Mucosa of rectum (tissue), 2 donors: ENCODE data around the gene CXCL6.

Experiments
- H3K27ac ChIP-seq, 2 donors: one replicate each; pipeline ENCODE4 v1.7.0; 2013; ENCODE audit warnings: inconsistent platforms in 2 of 2, low read depth in 2 of 2, low read length in 2 of 2
- H3K27me3 ChIP-seq, 2 donors: one replicate each; pipeline ENCODE4 v1.7.0; 2013; ENCODE audit warnings: low read length in 2 of 2; ENCODE audit not compliant: control insufficient read depth in 2 of 2, insufficient read depth in 2 of 2
- H3K36me3 ChIP-seq, 2 donors: one replicate each; pipeline ENCODE4 v1.7.0; 2013; ENCODE audit warnings: low read length in 2 of 2; ENCODE audit not compliant: control insufficient read depth in 2 of 2, insufficient read depth in 2 of 2
- H3K4me1 ChIP-seq, 2 donors: one replicate each; pipeline ENCODE4 v1.7.0; 2013; ENCODE audit warnings: low read length in 2 of 2, mild to moderate bottlenecking in 1 of 2; ENCODE audit not compliant: control insufficient read depth in 2 of 2, insufficient read depth in 2 of 2
- H3K4me3 ChIP-seq, 2 donors: one replicate each; pipeline ENCODE4 v1.7.0; 2013; ENCODE audit warnings: low read length in 2 of 2
- H3K9ac ChIP-seq, 2 donors: one replicate each; pipeline ENCODE4 v1.7.0; 2013; ENCODE audit warnings: low read length in 2 of 2, low read depth in 1 of 2, mild to moderate bottlenecking in 1 of 2
- H3K9me3 ChIP-seq, 2 donors: one replicate each; pipeline ENCODE4 v1.7.0; 2013; ENCODE audit warnings: low read length in 2 of 2; ENCODE audit not compliant: control insufficient read depth in 2 of 2
- donor health status: healthy.
- donor health status: Normal muscosa, but diverticular disease.

CXCL6 gene

GRCh38 chr4:73839715-73840114 lies 3.2 kb downstream of the CXCL6 start:
- H3K36me3 ChIP-seq: no peaks in the 10 kb centered on the region
- H3K27ac ChIP-seq: no peak overlapping the region
- H3K9ac ChIP-seq: no peak overlapping the region
- H3K4me1 ChIP-seq: no peaks in the 10 kb centered on the region
- no peak overlapping the region for H3K4me3 ChIP-seq
- no peaks in the 10 kb centered on the region for H3K9me3 ChIP-seq
- no peaks in the 10 kb centered on the region for H3K27me3 ChIP-seq

- Histone ChIP-seq H3K27ac (no peak overlapping the region), H3K4me1 (no peaks in the 10 kb centered on the region), H3K4me3 (no peak overlapping the region), H3K27me3 (no peaks in the 10 kb centered on the region), H3K9ac (no peak overlapping the region), H3K36me3 (no peaks in the 10 kb centered on the region), H3K9me3 (no peaks in the 10 kb centered on the region)
Observed at GRCh38 chr4:73841243-73841925, 4.9 kb downstream of the CXCL6 start.

GRCh38 chr4:73842696-73843095 lies 6.2 kb downstream of the CXCL6 start:
- Histone ChIP-seq H3K4me3 (no peak overlapping the region), H3K27ac (no peak overlapping the region), H3K9me3 (no peaks in the 10 kb centered on the region), H3K4me1 (no peaks in the 10 kb centered on the region), H3K36me3 (no peaks in the 10 kb centered on the region), H3K9ac (no peak overlapping the region), H3K27me3 (no peaks in the 10 kb centered on the region)

GRCh38 chr4:73843369-73843768 lies 6.9 kb downstream of the CXCL6 start:
- Histone ChIP-seq H3K9me3 (no peaks in the 10 kb centered on the region), H3K36me3 (no peaks in the 10 kb centered on the region), H3K27me3 (no peaks in the 10 kb centered on the region), H3K4me3 (no peak overlapping the region), H3K4me1 (no peaks in the 10 kb centered on the region), H3K27ac (no peak overlapping the region), H3K9ac (no peak overlapping the region)

- Histone ChIP-seq H3K4me3 (no peak overlapping the region), H3K9me3 (no peaks in the 10 kb centered on the region), H3K36me3 (no peaks in the 10 kb centered on the region), H3K27me3 (no peaks in the 10 kb centered on the region), H3K27ac (no peak overlapping the region), H3K4me1 (no peaks in the 10 kb centered on the region), H3K9ac (no peak overlapping the region)
Observed at GRCh38 chr4:73844345-73844744, 7.9 kb downstream of the CXCL6 start.

- no peaks in the 10 kb centered on the region for H3K27me3 ChIP-seq
Observed at GRCh38 chr4:73844806-73845205, 8.3 kb downstream of the CXCL6 start.

GRCh38 chr4:73847526-73848182 lies 11.2 kb downstream of the CXCL6 start:
- peaks cover 0 to 5% of the 10 kb centered on the region in 2 donors for H3K27me3 ChIP-seq
- H3K36me3 ChIP-seq: no peaks in the 10 kb centered on the region

More at GRCh38 chr4:73844806-73845205, 8.3 kb downstream of the CXCL6 start:
- no peak overlapping the region for H3K27ac ChIP-seq
- H3K4me1 ChIP-seq: no peaks in the 10 kb centered on the region
- no peaks in the 10 kb centered on the region for H3K9me3 ChIP-seq
- H3K36me3 ChIP-seq: no peaks in the 10 kb centered on the region
- H3K4me3 ChIP-seq: no peak overlapping the region
- no peak overlapping the region for H3K9ac ChIP-seq

GRCh38 chr4:73848183-73848777 lies 11.8 kb downstream of the CXCL6 start:
- no peaks in the 10 kb centered on the region for H3K9me3 ChIP-seq
- no peak overlapping the region for H3K4me3 ChIP-seq
- H3K36me3 ChIP-seq: no peaks in the 10 kb centered on the region
- H3K27me3 ChIP-seq: peaks cover 0 to 5% of the 10 kb centered on the region in 2 donors
- H3K9ac ChIP-seq: no peak overlapping the region
- no peak overlapping the region for H3K27ac ChIP-seq
- no peaks in the 10 kb centered on the region for H3K4me1 ChIP-seq

More at GRCh38 chr4:73847526-73848182, 11.2 kb downstream of the CXCL6 start:
- no peak overlapping the region for H3K9ac ChIP-seq
- H3K9me3 ChIP-seq: no peaks in the 10 kb centered on the region
- no peak overlapping the region for H3K4me3 ChIP-seq
- no peak overlapping the region for H3K27ac ChIP-seq
- H3K4me1 ChIP-seq: no peaks in the 10 kb centered on the region

GRCh38 chr4:73850261-73850970 lies 13.9 kb downstream of the CXCL6 start:
- Histone ChIP-seq H3K27ac (no peak overlapping the region), H3K9me3 (no peaks in the 10 kb centered on the region), H3K36me3 (no peaks in the 10 kb centered on the region), H3K4me1 (peaks cover 0 to 3% of the 10 kb centered on the region in 2 donors), H3K4me3 (no peak overlapping the region), H3K9ac (no peak overlapping the region), H3K27me3 (peaks cover 0 to 5% of the 10 kb centered on the region in 2 donors)

GRCh38 chr4:73851293-73851692 lies 14.8 kb downstream of the CXCL6 start:
- peaks cover 0 to 3% of the 10 kb centered on the region in 2 donors for H3K4me1 ChIP-seq
- H3K27ac ChIP-seq: no peak overlapping the region
- H3K27me3 ChIP-seq: peaks cover 0 to 5% of the 10 kb centered on the region in 2 donors
- no peaks in the 10 kb centered on the region for H3K36me3 ChIP-seq
- no peak overlapping the region for H3K9ac ChIP-seq
- no peak overlapping the region for H3K4me3 ChIP-seq
- no peaks in the 10 kb centered on the region for H3K9me3 ChIP-seq
